ENCODE measurements around the gene HIP1R.

HIP1R gene

DNA sequence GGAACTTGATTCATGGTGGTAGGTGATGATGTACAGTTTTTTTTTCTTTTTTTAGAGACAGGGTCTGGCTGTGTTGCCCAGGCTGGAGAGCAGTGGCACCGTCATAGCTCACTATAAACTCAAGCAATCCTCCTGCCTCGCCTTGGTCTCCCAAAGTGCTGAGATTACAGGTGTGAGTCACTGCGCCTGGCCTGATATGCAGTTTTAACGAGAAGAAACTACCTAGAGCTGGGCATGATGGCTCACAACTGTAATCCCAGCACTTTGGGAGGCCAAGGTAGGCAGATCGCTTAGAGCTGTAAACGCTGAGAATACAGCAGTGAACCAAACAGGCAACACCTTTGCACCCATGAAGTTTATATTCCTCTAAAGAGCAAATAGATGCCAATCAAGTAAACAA lies 73.7 kb downstream of the HIP1R start (continued):
- TF ChIP-seq MEIS1 (CRISPR knock-in tag; IDR thresholded peaks at IDR 0.05; ENCODE audit: borderline replicate concordance) (no peak), ZNF830 (tag by site-specific recombination; IDR thresholded peaks at IDR 0.05; ENCODE audit: low read depth) (no peak), ZNF626 (tag by site-specific recombination; IDR thresholded peaks at IDR 0.05) (no peak), ZNF335 (tag by site-specific recombination; conservative IDR thresholded peaks at IDR 0.05) (no peak), ZNF214 (tag by site-specific recombination; IDR thresholded peaks at IDR 0.05; ENCODE audit: borderline replicate concordance) (no peak), ZNF610 (tag by site-specific recombination; IDR thresholded peaks at IDR 0.05; ENCODE audit: borderline replicate concordance) (no peak), GFI1B (tag by site-specific recombination; IDR thresholded peaks at IDR 0.05) (peak; percentile 50; the same call in 1 of the 2 replicates)
- TF ChIP-seq, protein P1, sequence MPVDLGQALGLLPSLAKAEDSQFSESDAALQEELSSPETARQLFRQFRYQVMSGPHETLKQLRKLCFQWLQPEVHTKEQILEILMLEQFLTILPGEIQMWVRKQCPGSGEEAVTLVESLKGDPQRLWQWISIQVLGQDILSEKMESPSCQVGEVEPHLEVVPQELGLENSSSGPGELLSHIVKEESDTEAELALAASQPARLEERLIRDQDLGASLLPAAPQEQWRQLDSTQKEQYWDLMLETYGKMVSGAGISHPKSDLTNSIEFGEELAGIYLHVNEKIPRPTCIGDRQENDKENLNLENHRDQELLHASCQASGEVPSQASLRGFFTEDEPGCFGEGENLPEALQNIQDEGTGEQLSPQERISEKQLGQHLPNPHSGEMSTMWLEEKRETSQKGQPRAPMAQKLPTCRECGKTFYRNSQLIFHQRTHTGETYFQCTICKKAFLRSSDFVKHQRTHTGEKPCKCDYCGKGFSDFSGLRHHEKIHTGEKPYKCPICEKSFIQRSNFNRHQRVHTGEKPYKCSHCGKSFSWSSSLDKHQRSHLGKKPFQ (tag by site-specific recombination; IDR thresholded peaks at IDR 0.05) = no peak
- TF ChIP-seq, protein P2, sequence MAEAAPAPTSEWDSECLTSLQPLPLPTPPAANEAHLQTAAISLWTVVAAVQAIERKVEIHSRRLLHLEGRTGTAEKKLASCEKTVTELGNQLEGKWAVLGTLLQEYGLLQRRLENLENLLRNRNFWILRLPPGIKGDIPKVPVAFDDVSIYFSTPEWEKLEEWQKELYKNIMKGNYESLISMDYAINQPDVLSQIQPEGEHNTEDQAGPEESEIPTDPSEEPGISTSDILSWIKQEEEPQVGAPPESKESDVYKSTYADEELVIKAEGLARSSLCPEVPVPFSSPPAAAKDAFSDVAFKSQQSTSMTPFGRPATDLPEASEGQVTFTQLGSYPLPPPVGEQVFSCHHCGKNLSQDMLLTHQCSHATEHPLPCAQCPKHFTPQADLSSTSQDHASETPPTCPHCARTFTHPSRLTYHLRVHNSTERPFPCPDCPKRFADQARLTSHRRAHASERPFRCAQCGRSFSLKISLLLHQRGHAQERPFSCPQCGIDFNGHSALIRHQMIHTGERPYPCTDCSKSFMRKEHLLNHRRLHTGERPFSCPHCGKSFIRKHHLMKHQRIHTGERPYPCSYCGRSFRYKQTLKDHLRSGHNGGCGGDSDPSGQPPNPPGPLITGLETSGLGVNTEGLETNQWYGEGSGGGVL (tag by site-specific recombination; IDR thresholded peaks at IDR 0.05) = no peak
- TF ChIP-seq, protein P3, sequence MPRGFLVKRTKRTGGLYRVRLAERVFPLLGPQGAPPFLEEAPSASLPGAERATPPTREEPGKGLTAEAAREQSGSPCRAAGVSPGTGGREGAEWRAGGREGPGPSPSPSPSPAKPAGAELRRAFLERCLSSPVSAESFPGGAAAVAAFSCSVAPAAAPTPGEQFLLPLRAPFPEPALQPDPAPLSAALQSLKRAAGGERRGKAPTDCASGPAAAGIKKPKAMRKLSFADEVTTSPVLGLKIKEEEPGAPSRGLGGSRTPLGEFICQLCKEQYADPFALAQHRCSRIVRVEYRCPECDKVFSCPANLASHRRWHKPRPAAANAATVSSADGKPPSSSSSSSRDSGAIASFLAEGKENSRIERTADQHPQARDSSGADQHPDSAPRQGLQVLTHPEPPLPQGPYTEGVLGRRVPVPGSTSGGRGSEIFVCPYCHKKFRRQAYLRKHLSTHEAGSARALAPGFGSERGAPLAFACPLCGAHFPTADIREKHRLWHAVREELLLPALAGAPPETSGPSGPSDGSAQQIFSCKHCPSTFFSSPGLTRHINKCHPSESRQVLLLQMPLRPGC (tag by site-specific recombination; IDR thresholded peaks at IDR 0.05) = no peak

DNA sequence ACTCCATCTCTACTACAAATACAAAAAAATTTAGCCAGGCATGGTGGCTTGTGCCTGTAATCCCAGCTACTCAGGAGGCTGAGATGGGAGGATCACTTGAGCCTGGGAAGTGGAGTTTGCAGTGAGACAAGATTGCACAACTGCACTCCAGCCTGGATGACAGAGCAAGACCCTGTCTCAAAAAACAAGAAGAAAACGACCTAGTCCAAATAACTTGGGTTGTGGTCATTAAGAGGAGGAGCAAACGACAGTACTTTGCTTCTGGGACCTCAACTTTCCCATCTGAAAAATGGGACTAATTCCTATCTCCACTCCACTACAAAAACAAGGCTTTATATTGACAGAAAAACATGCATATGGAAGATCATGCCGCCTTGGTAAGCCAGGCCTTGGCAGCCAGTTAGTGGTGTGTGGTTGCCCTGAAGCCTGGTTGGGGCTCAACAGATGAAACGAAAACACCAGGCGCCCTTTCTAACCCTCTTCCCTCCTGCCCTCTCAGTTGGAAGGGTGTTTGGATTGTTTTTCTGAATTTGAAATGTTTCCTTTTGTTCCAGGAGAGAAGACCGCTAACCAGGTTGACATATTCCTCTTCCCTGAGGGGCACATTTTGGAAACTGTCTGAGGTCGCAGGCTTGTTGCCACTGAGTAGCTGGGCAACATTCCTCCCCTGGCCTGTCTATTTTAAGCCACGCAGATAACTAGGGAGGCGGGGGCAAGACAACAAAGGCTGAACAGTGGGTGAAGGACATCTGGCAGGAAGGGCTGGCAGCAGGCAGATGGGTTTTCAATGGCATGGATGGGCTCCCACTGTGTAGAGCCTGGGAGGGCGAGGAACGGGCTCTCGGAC lies 74.4 kb downstream of the HIP1R start:
- ChIA-PET CTCF (no interaction called here), POLR2A (no interaction called here)
- Histone ChIP-seq H3K36me3 (ENCODE audit: control insufficient read depth in 2 of 2, insufficient read depth in 1 of 2, low read length in 2 of 2) (no peaks in the 10 kb centered on the region), H3K27ac (ENCODE audit: extremely low read depth, low read depth, low read length) (no peak overlapping the region), H3K9me3 (ENCODE audit: control insufficient read depth, insufficient read depth, low read depth, low read length) (no peaks in the 10 kb centered on the region), H3K4me1 (ENCODE audit: control insufficient read depth, insufficient read depth, low read length) (no peaks in the 10 kb centered on the region), H3K4me3 (ENCODE audit: low read depth, low read length) (no peak overlapping the region)
- TF ChIP-seq, protein P4, sequence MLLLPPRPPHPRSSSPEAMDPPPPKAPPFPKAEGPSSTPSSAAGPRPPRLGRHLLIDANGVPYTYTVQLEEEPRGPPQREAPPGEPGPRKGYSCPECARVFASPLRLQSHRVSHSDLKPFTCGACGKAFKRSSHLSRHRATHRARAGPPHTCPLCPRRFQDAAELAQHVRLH (tag by site-specific recombination; IDR thresholded peaks at IDR 0.05) = 0 out of 2 replicates have a peak, but pooled peaks have one; percentile 57
- TF ChIP-seq ZFP3 (tag by site-specific recombination; IDR thresholded peaks at IDR 0.05; ENCODE audit: low read depth) = no peak

Measured in HEK293 (cell line).